ENCODE results near the gene TUBB2A. TPM values are rescaled to one million over a fixed set of nuclear protein-coding genes. Genes with fewer than 3 reads are reported as not detected.

Gene TUBB2A
- total and polyA plus RNA-seq, 10 of the 15 experiments (the other 5 are each of a cell fraction or from before 2014, with no cell fraction given): 2.2 to 49.5 (median 31.3) TPM

DNA sequence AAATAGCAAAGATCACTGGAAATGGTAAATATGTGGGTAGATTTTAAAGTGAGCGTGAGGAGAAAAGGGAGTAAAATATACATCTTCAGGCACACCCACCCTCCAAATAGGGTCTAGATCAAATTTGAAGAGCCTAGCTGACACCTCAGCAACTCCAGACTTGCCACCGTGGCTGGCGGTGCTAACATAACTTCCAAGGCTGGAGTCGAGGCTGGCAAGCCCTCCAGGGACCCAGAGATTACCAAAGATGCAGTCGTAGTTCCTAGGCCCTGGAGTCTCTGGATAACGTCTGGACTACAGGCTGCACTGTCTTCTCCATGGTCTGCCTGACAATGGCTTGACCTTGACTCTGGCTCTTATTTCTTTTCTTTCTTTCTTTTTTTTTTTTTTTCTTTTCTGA is 47.6 kb upstream of the TUBB2A start:
- no peaks in the 10 kb centered on the region for H3K79me2 ChIP-seq (ENCODE audit: control insufficient read depth, insufficient read depth, low read length)
- 63% methylated on average over 6 of the region's 6 CpGs for WGBS (ENCODE audit: insufficient coverage, insufficient replicate concordance, low lambda C conversion rate, missing lambda C conversion rate)
- intact Hi-C loops (cut with micrococcal nuclease; ENCODE audit: unreplicated experiment) (loop anchor here (10.0 kb wide), 1 partner anchor 340 kb away; no protein-coding TSS in a partner anchor), in situ Hi-C loops (cut with MboI) (no loop called here)
- H3K36me3 ChIP-seq (ENCODE audit: control insufficient read depth in 2 of 2, insufficient read depth in 2 of 2, low read length in 1 of 2): no peaks in the 10 kb centered on the region
- H3K27me3 ChIP-seq (replicated peaks in 1 of 2; ENCODE audit: control insufficient read depth in 2 of 2, insufficient read depth in 2 of 2, low read length in 1 of 2): no peaks in the 10 kb centered on the region
- SMC1A ChIA-PET (ENCODE audit: uncharacterized antibody, unreplicated experiment): no interaction called here
- H4K20me1 ChIP-seq (ENCODE audit: control insufficient read depth, insufficient read depth): no peaks in the 10 kb centered on the region
- peaks cover 4% of the 10 kb centered on the region; the same call in 2 of the 3 replicates for H3K9me3 ChIP-seq (replicated peaks; ENCODE audit: control insufficient read depth, insufficient read depth, low read length)
- FAIRE-seq (no peak), ATAC-seq (no peak), DNase-seq (ENCODE audit: low read depth, low spot score) (no peak)
- POLR2A ChIA-PET: interaction anchor here (0.7 kb wide), 1 partner anchor 1669 kb away, joined by 4 read pairs; no protein-coding TSS in a partner anchor
- RAD21 ChIA-PET (ENCODE audit: unreplicated experiment): no interaction called here
- no peak overlapping the region for H3K9ac ChIP-seq (ENCODE audit: control insufficient read depth, insufficient read depth, low read length)
- peaks cover 47% of the 10 kb centered on the region for H3K4me1 ChIP-seq (ENCODE audit: control insufficient read depth, insufficient read depth, low read length)
- CTCF ChIA-PET: interaction anchor here (0.6 kb wide), 1 partner anchor 982 kb away, joined by 3 read pairs; no protein-coding TSS in a partner anchor
- no peak for TF ChIP-seq GATAD2B (conservative IDR thresholded peaks at IDR 0.05; ENCODE audit: low read depth)
- TF ChIP-seq SKIL (IDR thresholded peaks at IDR 0.05; ENCODE audit: low read depth, poor library complexity, severe bottlenecking): no peak
- no peak for TF ChIP-seq EED (IDR thresholded peaks at IDR 0.05; ENCODE audit: low read depth)
- no peak for TF ChIP-seq CBX5 (IDR thresholded peaks at IDR 0.05; ENCODE audit: low read depth)
- no peak for TF ChIP-seq CBX3 (IDR thresholded peaks at IDR 0.05; ENCODE audit: borderline replicate concordance, low read depth)
- no peak for TF ChIP-seq CHD4 (IDR thresholded peaks at IDR 0.05)
- TF ChIP-seq SPI1 (IDR thresholded peaks at IDR 0.05; ENCODE audit: borderline replicate concordance, insufficient read depth, low read depth, low read length): no peak
- no peak for TF ChIP-seq ZNF384 (IDR thresholded peaks at IDR 0.05; ENCODE audit: borderline replicate concordance, low read depth, low read length)
- TF ChIP-seq LARP7 (IDR thresholded peaks at IDR 0.05): no peak
- TF ChIP-seq, protein P1, sequence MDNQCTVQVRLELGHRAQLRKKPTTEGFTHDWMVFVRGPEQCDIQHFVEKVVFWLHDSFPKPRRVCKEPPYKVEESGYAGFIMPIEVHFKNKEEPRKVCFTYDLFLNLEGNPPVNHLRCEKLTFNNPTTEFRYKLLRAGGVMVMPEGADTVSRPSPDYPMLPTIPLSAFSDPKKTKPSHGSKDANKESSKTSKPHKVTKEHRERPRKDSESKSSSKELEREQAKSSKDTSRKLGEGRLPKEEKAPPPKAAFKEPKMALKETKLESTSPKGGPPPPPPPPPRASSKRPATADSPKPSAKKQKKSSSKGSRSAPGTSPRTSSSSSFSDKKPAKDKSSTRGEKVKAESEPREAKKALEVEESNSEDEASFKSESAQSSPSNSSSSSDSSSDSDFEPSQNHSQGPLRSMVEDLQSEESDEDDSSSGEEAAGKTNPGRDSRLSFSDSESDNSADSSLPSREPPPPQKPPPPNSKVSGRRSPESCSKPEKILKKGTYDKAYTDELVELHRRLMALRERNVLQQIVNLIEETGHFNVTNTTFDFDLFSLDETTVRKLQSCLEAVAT (IDR thresholded peaks at IDR 0.05): no peak
- no peak for TF ChIP-seq ESRRA (IDR thresholded peaks at IDR 0.05; ENCODE audit: low read length)
- no peak for TF ChIP-seq NR2C2 (IDR thresholded peaks at IDR 0.05; ENCODE audit: borderline replicate concordance, control insufficient read depth, insufficient read length, low read depth)
- TF ChIP-seq NRF1 (conservative IDR thresholded peaks at IDR 0.05; ENCODE audit: low read depth, low read length): no peak
- TF ChIP-seq POU2F2 (IDR thresholded peaks at IDR 0.05; ENCODE audit: borderline replicate concordance, low read depth, low read length): no peak
- TF ChIP-seq, protein P2, sequence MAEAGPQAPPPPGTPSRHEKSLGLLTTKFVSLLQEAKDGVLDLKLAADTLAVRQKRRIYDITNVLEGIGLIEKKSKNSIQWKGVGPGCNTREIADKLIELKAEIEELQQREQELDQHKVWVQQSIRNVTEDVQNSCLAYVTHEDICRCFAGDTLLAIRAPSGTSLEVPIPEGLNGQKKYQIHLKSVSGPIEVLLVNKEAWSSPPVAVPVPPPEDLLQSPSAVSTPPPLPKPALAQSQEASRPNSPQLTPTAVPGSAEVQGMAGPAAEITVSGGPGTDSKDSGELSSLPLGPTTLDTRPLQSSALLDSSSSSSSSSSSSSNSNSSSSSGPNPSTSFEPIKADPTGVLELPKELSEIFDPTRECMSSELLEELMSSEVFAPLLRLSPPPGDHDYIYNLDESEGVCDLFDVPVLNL (IDR thresholded peaks at IDR 0.05; ENCODE audit: low read depth, low read length): no peak
- no peak for TF ChIP-seq CBFB (IDR thresholded peaks at IDR 0.05; ENCODE audit: low read depth)
- TF ChIP-seq MYC (IDR thresholded peaks at IDR 0.05; ENCODE audit: insufficient read depth, insufficient read length, insufficient replicate concordance, low read length, severe bottlenecking): no peak
- TF ChIP-seq ZZZ3 (IDR thresholded peaks at IDR 0.05; ENCODE audit: control insufficient read depth, insufficient read length, low read depth): no peak
- H3K4me2 ChIP-seq (ENCODE audit: control insufficient read depth, insufficient read depth): peak overlapping the region; percentile 31
- peak overlapping the region; percentile 45 for H3K27ac ChIP-seq (ENCODE audit: control insufficient read depth, insufficient read depth)
- H2AFZ ChIP-seq (ENCODE audit: control insufficient read depth, low read depth, low read length): no peak overlapping the region
- BruUV-seq (replicated peaks): no TSS peak
- H3K4me3 ChIP-seq: peak overlapping the region; percentile 28; the same call in 1 of the 2 replicates

Data from GM12878 (cell line).